RWPE2 (cell line): ENCODE measurements around the gene PAIP2B.
"Not testable (repeated sequence)": the region's sequence is repeated elsewhere in the genome, so short reads cannot be mapped to it uniquely, and the experiment has no call there.

Source experiments
- ATAC-seq: fragments of 200-7000 bp; cut with Tn5 transposase; 3 replicates; pipeline ENCODE4 v1.9.1; 2021; ENCODE audit warnings: low read depth
- DNase-seq: peaks from one replicate; pipeline ENCODE4 v3.0.0-alpha.2; 2020; ENCODE audit warnings: low spot score
- H3K27ac ChIP-seq: fragments of 450-650 bp; 2 replicates; pipeline ENCODE4 v1.5.1; 2017; ENCODE audit warnings: mild to moderate bottlenecking; ENCODE audit not compliant: poor library complexity, severe bottlenecking
- H3K27me3 ChIP-seq: fragments of 250-450 bp; sonication (Bioruptor Pico); 2 replicates; pipeline ENCODE4 v1.5.1; 2021; ENCODE audit warnings: mild to moderate bottlenecking, moderate library complexity; ENCODE audit not compliant: insufficient read depth, poor library complexity, severe bottlenecking
- H3K36me3 ChIP-seq: fragments of 250-450 bp; sonication (Bioruptor Pico); 2 replicates; pipeline ENCODE4 v1.5.1; 2020; ENCODE audit warnings: low read depth, mild to moderate bottlenecking, moderate library complexity
- H3K4me1 ChIP-seq: fragments of 250-450 bp; sonication (Bioruptor Pico); 2 replicates; pipeline ENCODE4 v1.5.1; 2021; ENCODE audit warnings: mild to moderate bottlenecking, moderate library complexity; ENCODE audit not compliant: insufficient read depth, poor library complexity, severe bottlenecking
- H3K4me3 ChIP-seq: fragments of 250-450 bp; sonication (Bioruptor Pico); 2 replicates; pipeline ENCODE4 v1.5.1; 2021; ENCODE audit warnings: mild to moderate bottlenecking, moderate library complexity; ENCODE audit not compliant: severe bottlenecking
- H3K9me3 ChIP-seq: fragments of 250-450 bp; sonication (Bioruptor Pico); 2 replicates; pipeline ENCODE4 v1.5.1; 2021; ENCODE audit warnings: mild to moderate bottlenecking, moderate library complexity; ENCODE audit not compliant: severe bottlenecking
- CTCF ChIP-seq: fragments of 450-650 bp; IDR thresholded peaks from one replicate; pipeline ENCODE4 v1.5.1; 2017; ENCODE audit warnings: mild to moderate bottlenecking, moderate library complexity; ENCODE audit not compliant: poor library complexity, severe bottlenecking

PAIP2B gene

GRCh38 chr2:71235930-71236587 is 9.2 kb upstream of the PAIP2B start:
- DNase-seq = no peak
- Histone ChIP-seq H3K4me3 (no peak overlapping the region), H3K9me3 (no peaks in the 10 kb centered on the region), H3K36me3 (no peaks in the 10 kb centered on the region), H3K27ac (no peak overlapping the region), H3K27me3 (no peaks in the 10 kb centered on the region), H3K4me1 (no peaks in the 10 kb centered on the region)
- ATAC-seq = no peak
- TF ChIP-seq CTCF = no peak

DNA sequence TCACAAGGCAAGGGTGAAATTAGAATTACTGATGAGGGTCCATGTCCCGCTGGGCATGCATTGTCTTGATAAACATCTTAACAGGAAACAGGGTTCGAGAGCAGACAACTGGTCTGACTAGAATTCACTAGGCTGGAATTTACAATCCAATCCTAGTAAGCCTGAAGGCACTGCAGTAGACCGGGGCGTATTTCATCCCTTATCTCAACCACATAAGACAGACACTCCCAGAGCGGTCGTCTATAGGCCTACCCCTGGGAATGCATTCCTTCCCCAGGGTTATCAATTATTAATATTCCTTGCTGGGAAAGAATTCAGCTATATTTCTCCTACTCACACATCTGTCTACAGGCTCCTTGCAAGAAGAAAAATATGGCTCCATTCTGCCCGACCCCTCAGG is 6.2 kb upstream of the PAIP2B start:
- H3K36me3 ChIP-seq, H3K27me3 ChIP-seq, DNase-seq, H3K9me3 ChIP-seq, ATAC-seq, H3K27ac ChIP-seq, H3K4me1 ChIP-seq, H3K4me3 ChIP-seq: not testable (repeated sequence)

GRCh38 chr2:71226096-71226964 is 573 bp downstream of the PAIP2B start:
- no peaks in the 10 kb centered on the region for H3K9me3 ChIP-seq
- H3K4me1 ChIP-seq = peaks cover 4% of the 10 kb centered on the region
- ATAC-seq = peak; percentile 25
- DNase-seq = no peak
- peak; percentile 23 for TF ChIP-seq CTCF
- H3K27ac ChIP-seq = no peak overlapping the region
- peak overlapping the region; percentile 61 for H3K4me3 ChIP-seq
- no peaks in the 10 kb centered on the region for H3K36me3 ChIP-seq
- no peaks in the 10 kb centered on the region for H3K27me3 ChIP-seq

- ATAC-seq (no peak), DNase-seq (no peak)
- no peak for TF ChIP-seq CTCF
- no peak overlapping the region for H3K27ac ChIP-seq
- H3K36me3 ChIP-seq = no peaks in the 10 kb centered on the region
- H3K9me3 ChIP-seq = no peaks in the 10 kb centered on the region
- no peaks in the 10 kb centered on the region for H3K27me3 ChIP-seq
- H3K4me1 ChIP-seq = peaks cover 4% of the 10 kb centered on the region
- no peak overlapping the region for H3K4me3 ChIP-seq
These were observed 2.0 kb downstream of the PAIP2B start for GRCh38 chr2:71224935-71225334.

GRCh38 chr2:71224457-71224856 is 2.4 kb downstream of the PAIP2B start:
- no peak overlapping the region for H3K4me3 ChIP-seq
- no peak for ATAC-seq
- H3K27ac ChIP-seq = no peak overlapping the region
- DNase-seq = no peak
- no peaks in the 10 kb centered on the region for H3K27me3 ChIP-seq
- H3K4me1 ChIP-seq = peaks cover 4% of the 10 kb centered on the region
- no peaks in the 10 kb centered on the region for H3K9me3 ChIP-seq
- H3K36me3 ChIP-seq = no peaks in the 10 kb centered on the region
- no peak for TF ChIP-seq CTCF
